Activated CD4-positive, alpha-beta T cell treated with anti-CD3 and anti-CD28 coated beads, Interleukin-2, Interleukin-4, amounts not matched to agents 100 ng/mL and 50 ng/mL, durations not matched to agents 16 hours and 8 hours (primary cell): Measurements from ENCODE around the gene KCTD13.
"Not testable (repeated sequence)": the region's sequence is repeated elsewhere in the genome, so short reads cannot be mapped to it uniquely, and the experiment has no call there.

Experiments used
- DNase-seq: peaks from one replicate; pipeline ENCODE4 v3.0.0-alpha.2; 2020; ENCODE audit warnings: low spot score

Gene KCTD13

GRCh38 chr16:29906520-29907244 is 19.3 kb downstream of the KCTD13 start:
- no peak for DNase-seq

- DNase-seq = no peak
These were observed 20.4 kb downstream of the KCTD13 start for GRCh38 chr16:29905668-29906067.

- no peak for DNase-seq
These were observed 21.1 kb downstream of the KCTD13 start for GRCh38 chr16:29904947-29905346.

- no peak for DNase-seq
These were observed 22.4 kb downstream of the KCTD13 start for GRCh38 chr16:29903590-29903989.

GRCh38 chr16:29901607-29901945 is 24.4 kb downstream of the KCTD13 start:
- no peak for DNase-seq

GRCh38 chr16:29900888-29901606 is 25.0 kb downstream of the KCTD13 start:
- DNase-seq = no peak

GRCh38 chr16:29900102-29900887 is 25.7 kb downstream of the KCTD13 start, which contains the start of gene ASPHD1:
Gene ASPHD1 (plus strand): TSS chr16:29900488. CDS start chr16:29900972, 484 bp downstream.
- peak; percentile 63 for DNase-seq

GRCh38 chr16:29899516-29900101 is 26.4 kb downstream of the KCTD13 start, which contains the start of gene SEZ6L2:
Gene SEZ6L2 (minus strand): TSS chr16:29899550. CDS start chr16:29899019, 531 bp downstream.
- peak; percentile 17 for DNase-seq

GRCh38 chr16:29898804-29899515 is 27.1 kb downstream of the KCTD13 start:
- no peak for DNase-seq

GRCh38 chr16:29898135-29898803 is 27.8 kb downstream of the KCTD13 start:
- no peak for DNase-seq

- no peak for DNase-seq
These were observed 28.7 kb downstream of the KCTD13 start for GRCh38 chr16:29897333-29897732.

GRCh38 chr16:29896841-29897240 is 29.2 kb downstream of the KCTD13 start:
- no peak for DNase-seq

- no peak for DNase-seq
These were observed 31.7 kb downstream of the KCTD13 start for GRCh38 chr16:29894352-29894751.

GRCh38 chr16:29893553-29893952 is 32.5 kb downstream of the KCTD13 start:
- no peak for DNase-seq

GRCh38 chr16:29892458-29892813 is 33.6 kb downstream of the KCTD13 start:
- DNase-seq = no peak

GRCh38 chr16:29891525-29892457 is 34.2 kb downstream of the KCTD13 start:
- DNase-seq = no peak

GRCh38 chr16:29889372-29889771 is 36.7 kb downstream of the KCTD13 start:
- DNase-seq = not testable (repeated sequence)

- no peak for DNase-seq
These were observed 42.0 kb downstream of the KCTD13 start for GRCh38 chr16:29883987-29884386.

- DNase-seq = no peak
These were observed 45.0 kb downstream of the KCTD13 start for GRCh38 chr16:29881050-29881449.

- DNase-seq = no peak
These were observed 47.9 kb downstream of the KCTD13 start for GRCh38 chr16:29878172-29878571.
